H9 (cell line): Measurements from ENCODE around the gene CETP. TPM values are rescaled to one million over a fixed set of nuclear protein-coding genes. Genes with fewer than 3 reads are reported as not detected.

Experiments used
- DNase-seq: peaks from one replicate; pipeline ENCODE4 v3.0.0-alpha.2; 2017
- H2AFZ ChIP-seq: one replicate; pipeline ENCODE4 v1.6.1; 2013; ENCODE audit warnings: mild to moderate bottlenecking, low read length, control low read depth, moderate library complexity
- H2AK5ac ChIP-seq: 2 replicates; pipeline ENCODE4 v1.6.1; 2013; ENCODE audit warnings: low read length, control low read depth, mixed read lengths; ENCODE audit not compliant: insufficient read length
- H2BK120ac ChIP-seq: one replicate; pipeline ENCODE4 v1.6.1; 2013; ENCODE audit warnings: low read depth, mild to moderate bottlenecking, low read length, control low read depth, inconsistent platforms; ENCODE audit not compliant: poor library complexity, severe bottlenecking
- H2BK12ac ChIP-seq: 2 replicates; pipeline ENCODE4 v1.6.1; 2013; ENCODE audit warnings: low read length, control low read depth, mixed read lengths, low read depth; ENCODE audit not compliant: insufficient read length
- H2BK15ac ChIP-seq: 2 replicates; pipeline ENCODE4 v1.6.1; 2013; ENCODE audit warnings: low read depth, low read length, control low read depth
- H2BK20ac ChIP-seq: one replicate; pipeline ENCODE4 v1.6.1; 2013; ENCODE audit warnings: low read depth, mild to moderate bottlenecking, low read length, control low read depth, inconsistent platforms; ENCODE audit not compliant: poor library complexity, severe bottlenecking
- H2BK5ac ChIP-seq: 2 replicates; pipeline ENCODE4 v1.6.1; 2013; ENCODE audit warnings: low read length, control low read depth, mixed read lengths; ENCODE audit not compliant: insufficient read length
- H3K14ac ChIP-seq: 2 replicates; pipeline ENCODE4 v1.6.1; 2013; ENCODE audit warnings: low read length, control low read depth; ENCODE audit not compliant: insufficient read depth
- H3K18ac ChIP-seq: 2 replicates; pipeline ENCODE4 v1.6.1; 2013; ENCODE audit warnings: low read depth, mild to moderate bottlenecking, mixed read lengths, low read length, control low read depth; ENCODE audit not compliant: insufficient read length
- H3K23ac ChIP-seq: 2 replicates; pipeline ENCODE4 v1.6.1; 2013; ENCODE audit warnings: low read length, control low read depth, mixed read lengths, low read depth; ENCODE audit not compliant: insufficient read length
- H3K23me2 ChIP-seq: 2 replicates; pipeline ENCODE4 v1.6.1; 2013; ENCODE audit warnings: low read depth, mild to moderate bottlenecking, mixed read lengths, low read length, control low read depth; ENCODE audit not compliant: insufficient read length, poor library complexity, severe bottlenecking
- H3K27ac ChIP-seq: 2 replicates; pipeline ENCODE4 v1.5.1; 2013; ENCODE audit warnings: low read length, control low read depth, mixed read lengths, low read depth; ENCODE audit not compliant: insufficient read length
- H3K27me3 ChIP-seq: 2 replicates; pipeline ENCODE4 v1.6.1; 2013; ENCODE audit warnings: low read length, control low read depth, inconsistent platforms; ENCODE audit not compliant: insufficient read depth
- H3K4ac ChIP-seq: 2 replicates; pipeline ENCODE4 v1.6.1; 2013; ENCODE audit warnings: low read depth, mild to moderate bottlenecking, control low read depth, inconsistent platforms, low read length, moderate library complexity
- H3K4me1 ChIP-seq: 2 replicates; pipeline ENCODE4 v1.6.1; 2013; ENCODE audit warnings: low read length, control low read depth, inconsistent platforms; ENCODE audit not compliant: insufficient read depth
- H3K4me2 ChIP-seq: 2 replicates; pipeline ENCODE4 v1.6.1; 2013; ENCODE audit warnings: low read length, control low read depth, mixed read lengths; ENCODE audit not compliant: insufficient read length, insufficient read depth
- H3K56ac ChIP-seq: 2 replicates; pipeline ENCODE4 v1.6.1; 2013; ENCODE audit warnings: low read depth, mild to moderate bottlenecking, mixed read lengths, low read length, control low read depth; ENCODE audit not compliant: insufficient read length
- H3K79me1 ChIP-seq: 2 replicates; pipeline ENCODE4 v1.6.1; 2013; ENCODE audit warnings: low read depth, mild to moderate bottlenecking, moderate library complexity, low read length, control low read depth, inconsistent platforms; ENCODE audit not compliant: insufficient read depth, poor library complexity, severe bottlenecking
- H3K79me2 ChIP-seq: 2 replicates; pipeline ENCODE4 v1.6.1; 2013; ENCODE audit warnings: low read length, control low read depth, inconsistent platforms; ENCODE audit not compliant: insufficient read depth
- H3K9ac ChIP-seq: 2 replicates; pipeline ENCODE4 v1.6.1; 2013; ENCODE audit warnings: low read length, control low read depth, mixed read lengths; ENCODE audit not compliant: insufficient read length; ENCODE audit errors: extremely low read depth
- H3K9me3 ChIP-seq: one replicate; pipeline ENCODE4 v1.6.1; 2013; ENCODE audit warnings: low read depth, low read length, inconsistent platforms; ENCODE audit not compliant: control insufficient read depth
- H3T11ph ChIP-seq: one replicate; pipeline ENCODE4 v1.6.1; 2013; ENCODE audit warnings: mild to moderate bottlenecking, low read length, control low read depth, inconsistent platforms
- H4K20me1 ChIP-seq: one replicate; pipeline ENCODE4 v1.6.1; 2013; ENCODE audit not compliant: control insufficient read depth, insufficient read length, insufficient read depth
- H4K5ac ChIP-seq: 2 replicates; pipeline ENCODE4 v1.6.1; 2013; ENCODE audit warnings: low read depth, mild to moderate bottlenecking, mixed read lengths, low read length, control low read depth; ENCODE audit not compliant: insufficient read length
- H4K8ac ChIP-seq: replicated peaks from 2 replicates; pipeline ENCODE4 v1.6.1; 2013; ENCODE audit warnings: low read length, control low read depth, mixed read lengths, low read depth; ENCODE audit not compliant: insufficient read length
- H4K91ac ChIP-seq: 2 replicates; pipeline ENCODE4 v1.6.1; 2013; ENCODE audit warnings: low read depth, mild to moderate bottlenecking, moderate library complexity, mixed read lengths, low read length, control low read depth; ENCODE audit not compliant: insufficient read length
- H3K27ac Mint-ChIP-seq, 3 experiments: 2 replicates in 2 of 3; 3 replicates in 1 of 3; pipeline ENCODE4 v1.8.0; 2020 to 2021; ENCODE audit warnings: mixed read lengths in 3 of 3, mild to moderate bottlenecking in 1 of 3, moderate library complexity in 1 of 3
- H3K27me3 Mint-ChIP-seq: 2 replicates; pipeline ENCODE4 v1.8.0; 2021; ENCODE audit warnings: low read depth, mild to moderate bottlenecking, moderate library complexity, mixed read lengths
- H3K36me3 Mint-ChIP-seq, 3 experiments: 2 replicates in 2 of 3; 3 replicates in 1 of 3; pipeline ENCODE4 v1.8.0; 2020 to 2021; ENCODE audit warnings: low read depth in 3 of 3, mixed read lengths in 3 of 3; ENCODE audit not compliant: insufficient read depth in 1 of 3
- H3K4me1 Mint-ChIP-seq, 2 experiments: 2 replicates each; pipeline ENCODE4 v1.8.0; 2020; ENCODE audit warnings: mixed read lengths in 2 of 2
- H3K4me3 Mint-ChIP-seq, 2 experiments: 2 replicates in 1 of 2; 3 replicates in 1 of 2; pipeline ENCODE4 v1.8.0; 2020 to 2021; ENCODE audit warnings: mild to moderate bottlenecking in 2 of 2, mixed read lengths in 2 of 2, moderate library complexity in 1 of 2
- H3K9me3 Mint-ChIP-seq, 2 experiments: 2 replicates in 1 of 2; 3 replicates in 1 of 2; pipeline ENCODE4 v1.8.0; 2020; ENCODE audit warnings: mild to moderate bottlenecking in 2 of 2, mixed read lengths in 2 of 2, moderate library complexity in 1 of 2
- CTCF ChIP-seq: fragments of 200-600 bp; sonication (generic); conservative IDR thresholded peaks from 3 replicates; pipeline ENCODE4 v1.8.0; 2021; ENCODE audit warnings: antibody characterized with exemption, mild to moderate bottlenecking
- WGBS: extraction: QIAGEN DNeasy Blood & Tissue Kit; methylation state at CpG from one replicate; pipeline ENCODE4 v1.1.7; 2013; ENCODE audit warnings: missing lambda C conversion rate, low lambda C conversion rate, mixed read lengths; ENCODE audit not compliant: insufficient read length; ENCODE audit errors: extremely low coverage; 5-methylcytosine and 5-hydroxymethylcytosine counted together
- total RNA-seq: library from RNA; stranded (reverse); gene quantifications from 2 replicates; pipeline ENCODE4 v1.2.1, GENCODE V29; 2021

The CETP gene
- total RNA-seq, 1 experiment from 2014 or later, result not detected

GRCh38 chr16:56914896-56915295 lies 46.9 kb upstream of the CETP start:
- H3K4ac ChIP-seq, result no peak overlapping the region
- H3K23ac ChIP-seq, result no peak overlapping the region
- no peak overlapping the region for H3T11ph ChIP-seq
- H3K4me2 ChIP-seq, result no peak overlapping the region
- H3K27me3 ChIP-seq, result no peaks in the 10 kb centered on the region
- no peaks in the 10 kb centered on the region; the same call in 1 of the 2 replicates for H3K4me1 ChIP-seq
- H2BK20ac ChIP-seq, result no peak overlapping the region
- Mint-ChIP-seq H3K27ac (no peak overlapping the region), H3K9me3 (peaks cover 0 to 2% of the 10 kb centered on the region in 2 experiments; a peak in 1 of 5 replicates), H3K27me3 (peaks cover 21% of the 10 kb centered on the region), H3K4me3 (no peak overlapping the region), H3K4me1 (peaks cover 30% of the 10 kb centered on the region in 2 experiments), H3K36me3 (no peaks in the 10 kb centered on the region)
- H3K9me3 ChIP-seq, result no peaks in the 10 kb centered on the region
- no peak overlapping the region for H2BK15ac ChIP-seq
- no peak overlapping the region for H4K8ac ChIP-seq
- no peak overlapping the region for H4K91ac ChIP-seq
- H3K14ac ChIP-seq, result no peak overlapping the region
- no peaks in the 10 kb centered on the region for H3K23me2 ChIP-seq
- H4K20me1 ChIP-seq, result no peaks in the 10 kb centered on the region
- no peak overlapping the region for H3K9ac ChIP-seq
- no peak overlapping the region for H3K56ac ChIP-seq
- H3K27ac ChIP-seq, result no peak overlapping the region
- no peak overlapping the region for H3K18ac ChIP-seq
- no peak for DNase-seq
- no CpG with 5 or more reads among the region's 7 CpGs for WGBS
- TF ChIP-seq CTCF, result no peak
- H2AK5ac ChIP-seq, result no peak overlapping the region
- no peak overlapping the region for H4K5ac ChIP-seq
- H2AFZ ChIP-seq, result no peak overlapping the region
- no peaks in the 10 kb centered on the region for H3K79me1 ChIP-seq
- H2BK12ac ChIP-seq, result no peak overlapping the region
- H3K79me2 ChIP-seq, result no peaks in the 10 kb centered on the region
- no peak overlapping the region for H2BK120ac ChIP-seq
- H2BK5ac ChIP-seq, result no peak overlapping the region
